GM19455 (cell line): ENCODE measurements around the gene IL4I1.

Experiments
- ATAC-seq: cut with Tn5 transposase; IDR thresholded peaks from one replicate; pipeline ENCODE4 v1.9.1; 2021; ENCODE audit not compliant: unreplicated experiment

IL4I1 gene

DNA sequence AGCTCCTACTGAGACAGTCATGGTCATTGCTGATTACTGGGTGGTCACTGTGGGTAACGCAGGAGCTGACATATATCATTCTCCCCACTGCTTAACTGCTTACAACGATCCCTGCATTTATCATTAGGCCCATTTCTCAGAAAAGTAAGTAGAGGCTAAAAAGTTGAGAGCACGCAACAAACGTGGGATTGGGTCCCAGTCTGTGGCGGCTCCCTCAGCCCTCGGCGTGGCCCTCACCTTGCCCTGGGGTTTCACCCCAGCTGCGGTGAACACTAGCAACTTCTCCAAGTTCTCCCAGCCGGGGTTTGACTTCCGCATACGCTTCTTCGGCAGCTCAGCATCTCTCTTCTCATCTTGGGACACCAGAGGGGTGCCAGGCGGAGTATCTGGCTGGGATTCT is 31.8 kb downstream of the IL4I1 start:
- no peak for ATAC-seq

DNA sequence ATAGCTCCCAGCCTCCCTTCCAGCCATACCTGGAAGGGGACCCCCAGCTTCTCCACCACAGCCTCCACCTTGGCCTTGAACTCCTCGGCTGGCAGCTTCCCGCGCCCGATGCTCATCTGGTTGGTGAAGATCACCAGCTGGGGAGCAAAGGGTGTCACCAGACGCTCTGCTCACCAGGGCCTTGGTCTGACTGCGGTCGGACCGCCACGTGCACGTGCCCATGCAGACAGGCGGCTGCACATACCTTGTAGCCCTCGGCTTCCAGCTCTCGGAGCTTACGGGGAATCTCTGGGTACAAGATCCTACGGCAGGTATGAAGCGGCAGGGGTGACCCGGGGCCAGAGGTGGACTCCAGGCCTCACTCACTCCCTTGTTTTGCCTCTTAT is 32.8 kb downstream of the IL4I1 start:
- ATAC-seq, result no peak

DNA sequence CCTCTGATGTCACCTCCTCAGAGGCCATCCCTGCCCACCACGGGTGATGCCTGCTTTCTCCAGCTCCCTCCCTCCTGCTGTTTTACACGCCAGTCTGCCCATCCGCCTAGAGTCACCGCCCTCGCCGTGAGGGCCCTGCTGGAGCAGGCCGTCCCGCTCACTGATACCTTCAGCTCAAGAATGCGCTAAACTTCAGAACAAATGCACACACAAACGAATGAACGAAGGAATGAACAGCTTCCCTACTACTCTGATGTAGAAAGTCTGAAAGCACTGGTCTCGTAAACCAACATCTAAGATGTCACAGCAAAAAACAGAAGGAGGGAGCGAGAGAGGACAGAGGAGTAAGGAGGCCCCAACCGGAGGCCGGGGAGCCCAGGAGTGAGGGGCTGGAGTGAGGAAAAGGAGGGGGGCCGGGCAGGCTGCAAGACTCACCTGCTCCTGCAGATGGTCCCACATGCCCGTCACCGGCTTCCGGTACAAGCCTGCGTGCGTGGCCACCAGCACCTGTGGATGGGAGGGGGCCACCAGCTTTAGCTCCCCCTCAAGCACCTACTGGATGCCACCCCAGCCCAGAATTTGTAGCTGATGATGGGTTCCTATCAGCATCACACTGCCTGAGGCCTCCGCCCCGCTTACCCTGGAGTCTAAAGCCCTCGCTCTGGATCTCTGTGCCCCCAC is 33.3 kb downstream of the IL4I1 start:
- ATAC-seq, result no peak

DNA sequence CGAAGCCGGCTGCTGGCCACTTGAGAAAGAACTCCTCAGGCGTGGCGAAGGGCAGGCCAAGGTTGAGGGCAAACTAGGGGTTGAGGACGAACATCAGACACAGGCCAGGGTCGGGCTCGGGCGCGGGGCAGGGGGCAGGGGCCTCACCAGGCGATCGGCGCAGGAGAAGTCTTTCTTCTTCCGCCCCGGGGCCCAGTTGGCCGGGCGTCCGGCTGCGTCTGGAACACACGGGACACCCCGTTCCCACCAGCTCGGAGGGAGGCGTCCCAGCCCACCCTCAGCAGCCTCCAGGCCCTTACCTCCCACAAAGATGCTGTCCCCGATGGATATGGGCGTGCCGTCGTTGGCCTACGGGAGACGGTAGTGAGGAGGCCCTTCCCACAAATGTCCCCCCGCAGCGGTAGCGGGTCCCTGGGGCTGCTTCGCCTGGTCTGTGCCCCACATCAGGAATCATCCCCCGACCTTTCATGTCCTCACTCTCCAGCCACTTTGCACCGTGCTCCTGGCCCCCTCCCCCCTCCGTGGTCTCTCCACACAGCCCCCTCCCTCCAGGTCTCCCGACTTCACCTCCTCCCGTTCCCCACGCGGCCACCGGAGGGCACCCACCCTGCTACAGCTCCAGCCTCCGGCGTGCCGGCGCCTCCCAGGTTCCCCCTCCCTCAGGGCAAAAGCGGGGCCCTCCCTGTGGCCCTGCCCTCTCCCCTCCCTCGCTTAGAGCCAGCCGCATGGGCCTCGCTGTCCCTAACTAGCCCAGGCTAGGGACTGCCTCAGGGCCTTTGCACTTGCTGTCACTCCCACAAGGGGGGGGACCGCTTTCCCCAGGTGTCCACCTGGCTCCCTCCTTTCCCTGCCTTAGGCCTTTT is 34.1 kb downstream of the IL4I1 start:
- ATAC-seq, result no peak

DNA sequence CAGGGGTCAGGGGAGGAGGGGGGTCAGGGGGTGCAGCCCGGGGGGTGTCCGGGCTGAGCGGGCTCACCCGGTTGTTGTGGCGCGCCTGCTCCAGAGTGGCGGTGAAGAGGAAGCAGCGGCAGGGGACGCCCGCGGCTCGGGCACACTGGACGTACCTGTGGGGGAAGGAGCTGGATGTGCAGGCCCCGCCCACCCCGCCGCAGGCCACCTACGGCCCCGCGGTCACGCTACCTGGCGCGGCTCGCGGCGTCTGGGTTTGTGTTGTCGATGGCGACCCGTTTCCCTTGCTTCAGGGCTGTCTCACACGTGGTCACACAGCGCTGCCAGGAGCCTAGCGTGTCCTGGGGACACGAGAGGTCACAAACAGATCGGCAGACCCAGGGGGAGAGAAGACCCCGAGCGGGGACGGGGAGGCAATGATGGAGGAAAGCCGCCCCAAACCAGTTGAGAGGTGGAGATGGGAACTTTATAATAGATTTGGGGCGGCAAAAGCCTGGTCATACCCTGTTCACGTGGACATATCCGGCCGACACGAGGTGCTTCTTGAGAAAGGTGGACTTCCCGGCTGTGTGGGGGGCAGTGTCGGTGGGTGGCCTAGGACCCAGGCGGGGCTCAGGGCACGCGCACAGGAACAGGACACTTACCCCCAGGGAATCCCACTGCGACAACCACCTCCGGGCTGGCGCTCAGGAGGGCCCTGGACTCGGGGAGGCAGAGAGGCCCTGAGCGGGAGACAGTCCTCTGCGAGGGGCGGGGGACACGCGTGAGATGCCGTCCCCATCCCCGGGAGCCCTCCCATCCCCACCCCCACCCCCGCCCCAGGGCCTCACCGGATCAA is 34.9 kb downstream of the IL4I1 start:
- ATAC-seq, result no peak

DNA sequence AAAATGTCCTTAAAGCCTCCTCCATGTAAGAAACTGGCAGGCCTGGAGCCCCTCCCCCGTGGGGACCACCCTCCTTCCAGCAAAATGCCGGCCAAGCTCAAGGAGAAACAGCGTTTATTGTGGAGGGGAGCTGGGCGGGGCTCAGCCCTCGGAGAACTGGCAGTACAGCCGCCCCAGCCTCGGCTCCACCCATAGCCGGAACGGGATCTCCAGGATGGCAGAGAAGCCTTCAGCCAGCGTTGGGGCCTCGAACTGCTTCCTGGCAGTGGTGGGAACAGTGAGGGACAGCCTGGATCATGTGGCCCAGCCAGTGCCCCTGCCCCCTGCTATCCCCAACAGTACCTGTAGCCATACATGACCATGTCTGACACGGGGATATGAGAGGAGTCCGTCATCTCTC is 35.6 kb downstream of the IL4I1 start:
- no peak for ATAC-seq

DNA sequence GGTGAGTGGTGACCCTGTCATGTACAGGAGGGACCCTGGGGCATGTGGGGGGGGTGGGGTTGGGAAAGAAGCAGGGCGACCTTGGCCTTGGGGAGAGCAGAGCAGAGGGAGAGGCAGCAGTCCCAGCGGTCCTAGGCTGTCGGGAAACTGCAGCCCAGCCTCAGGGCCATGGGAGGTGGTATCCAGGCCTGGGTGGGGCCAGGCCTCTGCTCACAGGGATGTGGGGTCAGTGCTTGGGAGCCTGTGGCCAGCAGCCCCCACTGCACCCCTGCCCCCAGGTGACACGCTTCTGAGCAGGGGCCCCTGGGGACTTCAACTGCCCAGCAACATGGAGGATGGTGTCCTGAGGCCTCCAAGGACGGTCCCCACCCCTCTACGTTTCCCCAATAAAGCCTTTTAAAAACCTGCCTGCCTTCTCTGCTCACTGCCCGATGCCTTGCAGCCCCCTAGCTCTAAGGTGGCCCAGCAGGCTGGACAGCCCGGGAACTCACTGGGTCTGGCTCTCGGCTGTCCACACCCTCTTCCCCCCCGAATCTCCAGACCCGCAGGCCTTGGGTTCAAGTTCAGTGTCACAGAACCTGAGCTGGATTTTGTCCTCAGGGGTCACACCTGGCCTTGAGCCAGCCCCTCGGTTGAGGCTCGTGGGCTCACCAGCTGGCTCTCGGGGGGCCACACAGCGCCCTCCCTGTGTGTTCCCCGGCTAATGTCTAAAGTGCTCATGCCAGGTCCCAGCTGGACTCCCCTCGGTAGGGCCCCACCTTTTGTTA is 36.2 kb downstream of the IL4I1 start:
- ATAC-seq, result no peak

DNA sequence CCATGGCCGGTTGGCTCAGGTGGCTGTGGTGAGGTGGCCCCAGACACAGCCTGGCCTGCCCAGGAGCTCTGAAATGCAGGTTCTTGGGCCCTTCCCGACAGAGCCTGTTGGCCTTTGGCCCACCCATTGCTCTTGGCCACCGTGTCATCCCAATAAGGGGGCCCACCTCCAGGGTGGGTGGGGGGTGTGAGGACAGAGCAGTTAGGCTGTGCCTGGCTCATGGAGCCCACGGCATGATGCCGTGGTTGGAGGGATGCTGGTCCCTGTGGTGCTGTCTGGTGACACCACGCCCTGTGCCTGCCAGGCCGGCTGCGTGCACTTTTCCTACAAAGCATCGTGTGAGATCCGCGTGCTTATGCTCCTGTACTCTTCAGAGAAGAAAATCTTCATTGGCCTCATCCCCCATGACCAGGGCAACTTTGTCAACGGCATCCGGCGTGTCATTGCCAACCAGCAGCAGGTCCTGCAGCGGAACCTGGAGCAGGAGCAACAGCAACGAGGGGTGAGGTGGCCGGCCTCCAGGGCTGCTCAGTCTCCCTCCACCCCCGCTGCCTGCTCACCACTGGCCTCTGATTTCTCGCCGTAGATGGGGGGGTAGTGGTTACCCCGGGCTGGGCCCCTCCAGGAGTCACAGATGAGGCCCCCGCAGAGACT is 36.9 kb downstream of the IL4I1 start:
- no peak for ATAC-seq

DNA sequence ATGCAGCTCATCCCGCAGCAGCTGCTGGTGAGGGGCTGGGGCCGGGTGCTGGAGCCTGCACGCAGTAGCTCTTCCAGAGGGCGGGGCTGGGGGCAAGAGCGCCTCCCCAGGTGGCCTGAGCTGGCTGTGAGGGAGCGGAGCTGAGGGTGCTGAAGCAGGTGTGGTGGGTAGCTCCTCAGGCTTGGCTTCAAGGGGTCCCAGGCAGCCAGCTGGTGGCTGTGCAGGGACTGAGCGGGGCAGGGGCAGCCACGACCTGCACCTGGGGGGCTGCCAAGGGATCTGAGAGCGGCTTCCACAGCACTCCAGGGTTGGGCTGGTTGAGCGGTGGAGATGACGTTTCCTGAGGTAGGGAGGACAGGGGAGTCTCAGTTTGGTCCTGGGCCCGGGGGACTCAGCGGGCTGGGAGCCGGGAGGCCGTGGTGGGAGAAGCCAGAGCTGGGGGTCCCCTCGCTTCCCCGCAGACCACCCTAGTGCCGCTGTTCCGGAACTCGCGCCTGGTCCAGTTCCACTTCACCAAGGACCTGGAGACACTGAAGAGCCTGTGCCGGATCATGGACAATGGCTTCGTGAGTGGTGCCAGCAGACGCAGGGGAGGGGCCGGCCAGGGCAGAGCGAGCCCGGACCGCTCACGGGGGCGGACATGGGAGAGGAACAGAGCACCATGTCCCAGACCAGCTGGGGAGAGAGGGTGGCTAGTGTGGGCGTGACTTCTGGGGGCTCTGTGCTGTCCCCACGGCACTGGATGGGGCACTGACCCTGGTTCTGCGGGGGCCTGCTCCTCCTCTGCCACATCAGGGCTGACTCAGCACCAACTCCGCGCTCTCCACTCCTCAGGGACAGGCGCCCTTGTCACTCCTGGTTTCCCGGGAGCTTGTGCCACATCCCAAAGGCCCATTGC is 38.4 kb downstream of the IL4I1 start:
- no peak for ATAC-seq

DNA sequence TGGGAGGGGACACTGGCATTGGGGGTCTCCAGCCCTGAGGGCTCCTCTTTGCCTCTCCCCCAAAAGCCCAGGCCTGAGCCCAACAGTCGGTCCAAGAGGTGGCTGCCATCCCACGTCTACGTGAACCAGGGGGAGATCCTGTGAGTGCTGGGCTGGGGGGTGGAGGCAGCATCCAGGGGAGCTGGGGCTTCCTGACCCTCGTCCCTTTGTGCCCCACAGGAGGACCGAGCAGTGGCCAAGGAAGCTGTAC is 38.9 kb downstream of the IL4I1 start:
- no peak for ATAC-seq

DNA sequence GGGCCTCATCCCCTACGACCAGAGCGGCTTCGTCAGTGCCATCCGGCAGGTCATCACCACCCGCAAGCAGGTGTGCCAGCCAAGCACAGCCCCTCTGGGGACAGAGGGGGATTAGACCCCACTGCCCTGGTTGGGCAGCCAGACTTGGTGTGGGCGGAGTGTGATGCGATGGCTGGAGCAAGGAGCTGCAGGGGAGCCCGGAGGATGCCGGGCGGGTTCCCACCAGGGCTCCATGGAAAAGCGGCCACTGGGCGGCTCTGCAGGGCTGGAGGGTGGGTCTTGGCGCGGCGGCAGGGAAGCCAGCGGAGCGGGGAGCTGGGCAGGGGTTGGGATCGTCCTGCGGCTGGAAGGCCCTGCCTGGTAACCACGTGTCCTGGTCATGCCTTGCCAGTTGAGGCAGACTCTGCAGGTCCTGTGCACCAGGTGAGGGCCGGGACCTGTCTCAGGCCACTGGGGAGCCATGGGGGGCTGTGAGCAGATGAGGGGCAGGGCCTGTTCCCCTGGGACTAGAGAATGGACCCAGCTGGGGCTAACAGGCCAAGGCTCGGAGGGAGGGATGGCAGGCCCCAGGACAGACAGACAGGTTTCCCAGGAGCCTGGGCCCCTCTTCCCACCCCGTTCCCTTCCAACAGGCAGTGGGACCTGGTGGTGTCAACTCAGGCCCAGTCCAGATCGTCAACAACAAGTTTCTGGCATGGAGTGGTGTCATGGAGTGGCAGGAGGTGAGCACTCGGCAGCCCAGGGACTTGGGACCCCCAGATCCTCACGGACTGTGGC is 39.4 kb downstream of the IL4I1 start:
- ATAC-seq, result no peak

DNA sequence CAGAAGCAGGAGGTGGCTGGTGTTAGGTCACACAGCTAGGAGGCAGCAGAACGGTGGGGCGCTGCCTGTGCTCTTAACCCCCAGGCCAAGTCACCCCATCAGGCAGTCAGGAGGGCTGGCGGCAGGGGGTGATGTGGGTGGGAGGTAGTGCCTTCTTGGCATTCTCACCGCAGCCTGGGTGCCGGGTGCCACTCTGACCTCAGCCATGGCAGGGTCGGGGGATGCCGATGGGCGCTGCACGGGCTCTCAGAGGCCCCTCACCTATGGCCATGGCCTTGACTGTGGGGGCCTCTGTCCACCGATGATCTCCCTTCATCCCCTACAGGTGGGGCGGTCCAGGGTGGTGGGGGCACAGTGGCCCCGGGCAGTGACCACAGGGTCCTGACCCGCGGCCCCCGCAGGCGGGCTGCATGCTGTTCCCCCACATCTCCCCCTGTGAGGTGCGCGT is 40.1 kb downstream of the IL4I1 start:
- no peak for ATAC-seq

DNA sequence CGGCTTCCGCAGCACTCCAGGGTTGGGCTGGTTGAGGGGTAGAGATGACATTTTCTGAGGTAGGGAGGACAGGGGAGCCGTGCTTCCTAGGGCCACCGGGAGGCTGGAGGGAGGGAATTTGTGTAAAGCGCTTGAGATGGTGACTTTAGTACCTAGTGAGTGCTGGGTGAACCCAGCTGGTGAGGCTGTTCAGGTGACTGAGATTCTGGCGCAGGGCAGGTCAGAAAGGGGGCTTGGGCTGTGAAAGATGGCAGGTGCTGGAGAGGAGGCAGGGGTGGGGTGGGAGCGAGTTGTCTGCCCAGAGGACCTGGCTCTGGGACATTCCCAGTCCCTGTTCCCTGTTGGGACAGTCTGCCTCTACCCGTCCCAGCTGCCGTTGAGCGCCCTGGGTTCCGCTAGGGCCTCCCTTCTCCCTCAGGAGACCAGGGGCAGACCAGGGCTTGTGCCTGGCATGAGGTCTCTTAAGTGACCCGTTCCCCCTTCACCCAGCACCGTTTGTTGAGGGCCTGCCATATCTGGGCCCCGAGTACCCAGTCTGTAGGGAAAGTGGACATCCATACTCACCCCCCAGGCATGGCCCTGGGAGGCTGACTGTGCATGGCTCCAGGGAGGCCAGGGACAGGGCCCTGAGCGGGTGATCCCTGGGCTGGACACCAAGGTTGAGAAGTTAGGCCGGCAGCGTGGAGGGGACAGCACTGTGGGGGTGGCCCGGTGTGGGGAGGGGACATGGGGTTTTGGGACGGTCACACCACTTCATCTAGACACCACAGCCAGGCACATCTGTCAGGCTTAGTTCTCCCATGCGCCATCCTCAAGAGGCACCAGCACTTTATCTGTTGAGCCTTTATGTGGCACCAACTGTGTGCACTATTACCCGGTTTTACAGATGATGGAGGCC is 40.8 kb downstream of the IL4I1 start:
- ATAC-seq, result no peak

DNA sequence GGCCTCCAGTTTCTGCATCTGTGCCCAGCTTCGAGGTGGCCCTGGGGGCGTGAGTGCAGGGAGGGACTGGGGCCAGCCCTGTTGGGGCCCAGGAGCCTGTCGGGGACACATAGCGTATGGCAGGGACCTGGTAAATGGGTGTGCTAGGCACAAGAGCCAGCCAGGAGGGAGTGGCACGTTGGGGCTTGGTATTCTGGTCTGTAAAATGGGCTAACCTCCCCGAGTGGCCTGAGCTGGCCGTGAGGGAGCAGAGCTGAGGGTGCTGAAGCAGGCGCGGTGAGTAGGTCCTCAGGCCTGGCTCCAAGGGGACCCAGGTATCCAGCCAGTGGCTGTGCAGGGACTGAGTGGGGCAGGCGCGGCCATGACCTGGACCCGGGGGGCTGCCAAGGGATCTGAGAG is 41.4 kb downstream of the IL4I1 start:
- no peak for ATAC-seq

DNA sequence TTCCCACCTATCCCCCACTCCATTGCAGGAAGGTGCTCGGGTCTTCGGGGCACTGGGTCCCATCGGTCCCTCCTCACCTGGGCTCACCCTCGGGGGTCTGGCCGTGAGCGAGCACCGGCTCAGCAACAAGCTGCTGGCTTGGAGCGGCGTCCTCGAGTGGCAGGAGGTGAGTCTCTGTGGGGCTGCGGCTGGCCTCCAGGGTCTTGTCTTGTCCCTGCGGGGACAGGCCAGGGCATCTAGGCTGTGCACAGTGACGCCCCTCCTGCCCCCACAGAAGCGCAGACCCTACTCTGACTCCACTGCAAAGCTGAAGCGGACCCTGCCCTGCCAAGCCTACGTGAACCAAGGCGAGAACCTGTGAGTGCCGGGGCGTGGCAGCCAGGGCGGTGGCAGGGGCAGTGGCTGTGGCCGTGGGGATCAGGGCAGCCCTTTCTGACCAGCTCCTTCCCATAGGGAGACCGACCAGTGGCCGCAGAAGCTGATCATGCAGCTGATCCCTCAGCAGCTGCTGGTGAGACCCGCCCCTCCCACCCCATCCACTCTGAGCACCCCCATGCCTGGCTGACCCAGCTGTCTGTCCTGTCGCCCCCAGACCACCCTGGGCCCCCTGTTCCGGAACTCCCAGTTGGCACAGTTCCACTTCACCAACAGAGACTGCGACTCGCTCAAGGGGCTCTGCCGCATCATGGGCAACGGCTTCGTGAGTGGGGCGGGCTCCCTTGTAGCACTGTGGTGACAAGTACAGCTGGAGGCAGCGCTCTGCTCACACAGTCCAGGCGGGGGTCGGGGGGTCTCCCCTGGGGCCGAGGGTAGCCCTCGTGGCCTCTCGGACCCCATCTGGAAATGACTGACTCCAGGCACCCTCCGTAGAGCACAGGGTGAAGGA is 42.1 kb downstream of the IL4I1 start:
- ATAC-seq, result no peak

DNA sequence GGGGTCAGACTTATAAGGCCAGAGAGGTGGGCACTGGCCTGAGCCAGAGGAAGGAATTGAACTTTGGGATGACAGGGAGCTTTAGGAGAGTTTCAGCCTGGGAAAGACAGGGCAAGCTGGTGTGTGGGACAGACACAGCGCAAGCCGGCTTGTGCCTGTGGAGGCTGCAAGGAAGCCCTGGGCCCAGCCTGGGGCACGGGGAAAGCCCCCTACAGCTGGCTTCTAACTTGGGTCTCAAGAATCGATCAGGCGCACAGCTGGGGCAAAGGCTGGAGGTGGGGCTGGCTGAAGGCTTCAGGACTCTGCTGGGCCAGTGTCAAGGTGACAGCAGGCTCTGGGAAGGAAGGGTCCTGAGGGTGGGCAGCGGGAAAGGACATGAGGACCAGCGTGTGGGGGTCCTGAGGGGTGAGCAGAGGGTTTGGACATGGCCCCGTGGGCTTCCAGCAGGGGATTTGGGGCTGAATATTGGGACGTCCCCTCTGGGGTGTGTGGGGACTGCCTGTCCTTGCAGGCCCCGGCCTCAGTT is 42.8 kb downstream of the IL4I1 start:
- no peak for ATAC-seq
